Smooth muscle cell (in vitro differentiated cells): ENCODE results near the gene CPTP. TPM values are rescaled to one million over a fixed set of nuclear protein-coding genes. Genes with fewer than 3 reads are reported as not detected.

Source experiments
- DNase-seq: peaks from one replicate; lab custom pipeline; 2025; ENCODE audit not compliant: unreplicated experiment; lab: John Stamatoyannopoulos, UW
- H2AFZ ChIP-seq: fragments of 200-600 bp; sonication (generic); 2 replicates; pipeline ENCODE4 v1.6.0; 2016; ENCODE audit warnings: antibody characterized with exemption, low read depth, mild to moderate bottlenecking
- H3F3A ChIP-seq: fragments of 200-600 bp; sonication (generic); 2 replicates; pipeline ENCODE4 v1.6.0; 2017; ENCODE audit warnings: antibody characterized with exemption, low read depth
- H3K27ac ChIP-seq: fragments of 200-600 bp; sonication (generic); 2 replicates; pipeline ENCODE4 v1.5.1; 2016; ENCODE audit warnings: low read depth, mild to moderate bottlenecking
- H3K27me3 ChIP-seq: fragments of 200-600 bp; sonication (generic); 2 replicates; pipeline ENCODE4 v1.6.1; 2016; ENCODE audit warnings: low read depth, mild to moderate bottlenecking
- H3K36me3 ChIP-seq: fragments of 200-600 bp; sonication (generic); 2 replicates; pipeline ENCODE4 v1.5.1; 2016; ENCODE audit warnings: low read depth
- H3K4me1 ChIP-seq: fragments of 200-600 bp; sonication (generic); 2 replicates; pipeline ENCODE4 v1.5.1; 2016; ENCODE audit warnings: low read depth
- H3K4me2 ChIP-seq: fragments of 200-600 bp; sonication (generic); 2 replicates; pipeline ENCODE4 v1.6.0; 2016; ENCODE audit warnings: mild to moderate bottlenecking
- H3K4me3 ChIP-seq: fragments of 200-600 bp; sonication (generic); 2 replicates; pipeline ENCODE4 v1.5.1; 2016; ENCODE audit warnings: mild to moderate bottlenecking
- H3K79me2 ChIP-seq: fragments of 200-600 bp; sonication (generic); 2 replicates; pipeline ENCODE4 v1.6.0; 2016; ENCODE audit warnings: low read depth, mild to moderate bottlenecking
- H3K9ac ChIP-seq: fragments of 200-600 bp; sonication (generic); 2 replicates; pipeline ENCODE4 v1.6.0; 2016; ENCODE audit warnings: low read depth
- H3K9me3 ChIP-seq: fragments of 200-600 bp; sonication (generic); replicated peaks from 2 replicates; pipeline ENCODE4 v1.5.1; 2016; ENCODE audit warnings: low read depth
- H4K20me1 ChIP-seq: fragments of 200-600 bp; sonication (generic); 2 replicates; pipeline ENCODE4 v1.6.0; 2016; ENCODE audit warnings: low read depth
- CTCF ChIP-seq: fragments of 200-600 bp; sonication (generic); IDR thresholded peaks from 2 replicates; pipeline ENCODE4 v1.5.1; 2017; ENCODE audit warnings: borderline replicate concordance, mild to moderate bottlenecking, antibody characterized with exemption; ENCODE audit not compliant: insufficient read depth, poor library complexity, severe bottlenecking
- WGBS: methylation state at CpG from one replicate; pipeline ENCODE4 v1.1.7; 2016; ENCODE audit warnings: low lambda C conversion rate; 5-methylcytosine and 5-hydroxymethylcytosine counted together
- polyA plus RNA-seq: library from polyadenylated mRNA; unstranded; fragments of >200 nt; fragmentation: Nextera tagmentation; extraction: Ambion mirVana; gene quantifications from 2 replicates; pipeline ENCODE4 v1.2.1, GENCODE V29; 2016
- total RNA-seq: library from RNA; depleted of rRNA; stranded (reverse); fragments of >200 nt; gene quantifications from 2 replicates; pipeline ENCODE4 v1.2.3, GENCODE V29; 2014

The CPTP gene
- total and polyA plus RNA-seq, 2 experiments from 2014 or later, result 16.2 to 34.3 TPM

- Histone ChIP-seq H3K4me2 (no peak overlapping the region), H3K9me3 (no peaks in the 10 kb centered on the region), H3K4me1 (peaks cover 12% of the 10 kb centered on the region), H2AFZ (no peak overlapping the region), H3K36me3 (no peaks in the 10 kb centered on the region), H3K27ac (no peak overlapping the region), H3K79me2 (peaks cover 57% of the 10 kb centered on the region), H3K27me3 (no peaks in the 10 kb centered on the region), H3K9ac (no peak overlapping the region), H4K20me1 (peaks cover 71% of the 10 kb centered on the region), H3K4me3 (no peak overlapping the region), H3F3A (no peaks in the 10 kb centered on the region)
- TF ChIP-seq CTCF, result no peak
- no peak for DNase-seq
- WGBS, result 92% methylated on average over 10 of the region's 10 CpGs
Measured at GRCh38 chr1:1346501-1346890, 21.9 kb downstream of the CPTP start.

GRCh38 chr1:1347026-1347595 is 22.5 kb downstream of the CPTP start:
- peak overlapping the region; percentile 47 for H3K9ac ChIP-seq

GRCh38 chr1:1347663-1348419 is 23.2 kb downstream of the CPTP start:
- Histone ChIP-seq H3K27me3 (no peaks in the 10 kb centered on the region), H3K27ac (peak overlapping the region; percentile 15), H3F3A (peaks cover 6% of the 10 kb centered on the region), H2AFZ (no peak overlapping the region), H3K9ac (peak overlapping the region; percentile 47), H3K9me3 (no peaks in the 10 kb centered on the region), H4K20me1 (peaks cover 71% of the 10 kb centered on the region), H3K79me2 (peaks cover 57% of the 10 kb centered on the region), H3K36me3 (no peaks in the 10 kb centered on the region), H3K4me3 (peak overlapping the region; percentile 72), H3K4me2 (peak overlapping the region; percentile 97), H3K4me1 (peaks cover 12% of the 10 kb centered on the region)
- WGBS, result 33% methylated on average over 26 of the region's 26 CpGs
- DNase-seq, result no peak
- no peak for TF ChIP-seq CTCF

More at GRCh38 chr1:1347026-1347595, 22.5 kb downstream of the CPTP start:
- Histone ChIP-seq H3K27ac (no peak overlapping the region), H2AFZ (no peak overlapping the region), H3K79me2 (peaks cover 57% of the 10 kb centered on the region), H3F3A (peaks cover under 1% of the 10 kb centered on the region), H3K36me3 (no peaks in the 10 kb centered on the region), H3K9me3 (no peaks in the 10 kb centered on the region), H4K20me1 (peaks cover 71% of the 10 kb centered on the region), H3K4me2 (peak overlapping the region; percentile 97), H3K4me1 (peaks cover 12% of the 10 kb centered on the region), H3K4me3 (peak overlapping the region; percentile 72), H3K27me3 (no peaks in the 10 kb centered on the region)
- DNase-seq, result no peak
- 87% methylated on average over 10 of the region's 10 CpGs for WGBS
- no peak for TF ChIP-seq CTCF
